Measurements from ENCODE around the gene DHDH.
"Not testable (repeated sequence)": the region's sequence is repeated elsewhere in the genome, so short reads cannot be mapped to it uniquely, and the experiment has no call there.

DHDH gene

DNA sequence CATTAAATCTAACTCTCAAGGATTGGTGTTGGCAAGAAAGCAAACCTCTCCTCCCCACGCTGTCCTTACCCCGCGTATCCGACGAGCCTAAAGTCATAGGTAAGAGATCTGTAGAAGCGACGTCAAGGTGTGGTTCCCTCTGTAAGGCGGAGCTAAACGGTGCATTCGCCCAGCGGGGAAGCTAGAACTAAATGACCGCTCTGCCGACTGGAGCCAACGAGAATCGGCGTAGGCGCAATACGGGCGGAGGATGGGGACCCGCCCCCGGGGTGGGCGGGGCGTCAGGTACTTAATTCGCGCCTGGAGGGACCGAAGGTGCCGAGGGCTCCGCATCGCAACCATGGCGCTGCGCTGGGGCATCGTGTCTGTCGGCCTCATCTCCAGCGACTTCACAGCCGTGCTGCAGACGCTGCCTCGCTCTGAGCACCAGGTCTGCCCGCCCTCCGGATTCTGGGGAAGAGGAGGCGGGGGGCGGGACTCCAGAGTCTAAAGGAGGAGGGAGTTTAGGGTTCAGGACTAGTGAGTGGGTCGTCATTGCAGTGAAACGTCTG lies at the start of gene DHDH:
TSS of gene DHDH (plus strand) at position 318 of the 551 bp plus-strand sequence. CDS start at position 341, 23 bp downstream.
- DNase-seq: peak; percentile 83

GRCh38 chr19:48883726-48884125 lies 49.8 kb upstream of the DHDH start:
- DNase-seq: no peak

DNA sequence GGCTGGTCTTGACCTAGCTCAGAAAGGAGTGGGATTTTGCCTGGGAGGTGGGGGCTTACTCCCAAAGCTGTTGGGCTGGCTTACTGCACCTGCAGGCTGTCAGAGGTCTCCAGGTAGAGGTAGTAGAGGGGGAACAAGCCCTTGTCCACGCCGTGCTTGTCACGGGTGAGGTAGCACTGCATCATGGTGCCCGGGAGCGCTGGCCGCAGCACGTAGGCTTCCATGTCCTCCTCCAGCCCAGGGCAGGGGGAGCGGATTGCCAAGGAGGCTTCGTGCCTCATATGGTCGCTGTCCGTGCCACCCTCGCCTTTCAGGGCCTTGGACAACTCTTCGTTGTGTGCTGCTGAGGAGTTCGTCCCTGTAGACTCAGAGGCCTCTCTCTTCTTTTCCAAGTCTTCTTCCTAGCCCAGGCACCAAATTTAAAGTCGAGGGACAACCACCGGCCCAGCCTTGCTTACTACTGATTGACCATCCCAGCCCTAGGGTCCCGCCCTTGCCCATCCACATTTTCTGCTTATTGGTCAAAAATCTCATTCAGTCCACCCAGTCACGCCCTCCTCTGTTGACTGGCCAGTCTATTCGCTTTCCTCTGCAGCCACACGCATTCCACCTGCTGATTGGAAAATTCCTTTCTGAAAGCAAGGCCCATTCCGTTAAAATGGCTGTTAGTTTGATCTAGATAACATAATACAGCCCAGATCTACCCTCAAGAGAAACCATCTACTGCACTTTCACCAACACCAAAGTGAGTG lies 45.5 kb upstream of the DHDH start:
- DNase-seq: no peak

DNA sequence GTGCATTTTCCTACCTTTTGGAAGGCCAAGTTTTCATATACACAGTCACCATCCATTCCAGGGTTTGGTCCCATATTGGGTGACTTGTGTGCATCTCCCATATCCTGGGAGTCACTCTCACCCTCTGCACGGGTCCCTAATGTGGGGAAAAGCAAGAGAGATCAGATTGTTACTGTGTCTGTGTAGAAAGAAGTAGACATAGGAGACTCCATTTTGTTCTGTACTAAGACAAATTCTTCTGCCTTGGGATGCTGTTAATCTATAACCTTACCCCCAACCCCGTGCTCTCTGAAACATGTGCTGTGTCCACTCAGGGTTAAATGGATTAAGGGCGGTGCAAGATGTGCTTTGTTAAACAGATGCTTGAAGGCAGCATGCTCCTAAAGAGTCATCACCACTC lies 44.0 kb upstream of the DHDH start:
- DNase-seq: not testable (repeated sequence)

GRCh38 chr19:48890551-48890950 lies 42.9 kb upstream of the DHDH start:
- DNase-seq: no peak

GRCh38 chr19:48895226-48895625 lies 38.3 kb upstream of the DHDH start:
- no peak for DNase-seq

DNA sequence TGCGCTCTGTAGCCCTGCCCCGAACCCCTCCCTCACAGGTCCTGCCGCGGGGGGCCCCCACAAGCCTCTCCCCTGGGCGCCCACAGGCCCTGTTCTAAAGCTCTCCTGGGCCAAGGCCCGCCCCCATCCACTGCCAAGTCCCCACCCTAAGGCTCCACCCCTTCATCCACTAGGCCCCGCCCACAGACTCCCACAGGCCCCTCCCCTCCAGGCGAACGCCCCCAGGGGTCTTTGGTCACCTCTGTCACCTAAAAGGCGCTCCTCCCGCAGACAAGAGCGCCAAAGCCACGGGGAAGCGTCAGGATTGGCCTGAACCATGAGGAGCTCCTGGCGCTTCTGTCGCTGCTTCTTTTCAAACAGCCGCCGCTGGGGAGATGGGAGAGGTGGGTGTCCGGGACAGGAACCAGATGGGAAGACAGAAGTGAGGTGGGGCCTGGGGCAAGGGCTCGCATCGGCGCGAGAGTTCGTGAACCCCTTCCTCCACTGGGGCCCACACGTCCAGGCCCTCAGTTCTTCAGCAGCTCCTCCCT lies 37.2 kb upstream of the DHDH start:
- DNase-seq: peak; percentile 71

- no peak for DNase-seq
Measured at GRCh38 chr19:48897181-48897580, 36.3 kb upstream of the DHDH start.

DNA sequence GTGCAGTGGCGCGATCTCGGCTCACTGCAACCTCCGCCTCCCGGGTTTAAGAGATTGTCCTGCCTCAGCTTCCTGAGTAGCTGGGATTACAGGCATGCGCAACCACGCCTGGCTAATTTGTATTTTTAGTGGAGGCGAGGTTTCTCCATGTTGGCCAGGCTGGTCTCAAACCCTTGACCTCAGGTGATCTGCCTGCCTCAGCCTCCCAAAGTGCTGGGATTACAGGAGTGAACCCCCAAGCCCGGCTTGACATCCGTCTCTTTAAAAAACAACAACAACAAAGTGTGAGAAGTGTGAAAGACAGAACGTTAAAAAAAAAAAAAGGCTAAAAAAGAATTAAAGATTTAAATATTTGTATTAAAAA lies 34.1 kb upstream of the DHDH start:
- not testable (repeated sequence) for DNase-seq

GRCh38 chr19:48899781-48900476 lies 33.6 kb upstream of the DHDH start, which contains the start of gene NUCB1:
Gene NUCB1 (plus strand): TSS chr19:48900312. CDS start chr19:48900797, 485 bp downstream.
- peak; percentile 100 for DNase-seq

- peak; percentile 16 for DNase-seq
Measured at GRCh38 chr19:48900477-48901406, 32.8 kb upstream of the DHDH start.

- DNase-seq: not testable (repeated sequence)
Measured at GRCh38 chr19:48902291-48902690, 31.2 kb upstream of the DHDH start.

- DNase-seq: not testable (repeated sequence)
Measured at GRCh38 chr19:48903788-48904187, 29.7 kb upstream of the DHDH start.

DNA sequence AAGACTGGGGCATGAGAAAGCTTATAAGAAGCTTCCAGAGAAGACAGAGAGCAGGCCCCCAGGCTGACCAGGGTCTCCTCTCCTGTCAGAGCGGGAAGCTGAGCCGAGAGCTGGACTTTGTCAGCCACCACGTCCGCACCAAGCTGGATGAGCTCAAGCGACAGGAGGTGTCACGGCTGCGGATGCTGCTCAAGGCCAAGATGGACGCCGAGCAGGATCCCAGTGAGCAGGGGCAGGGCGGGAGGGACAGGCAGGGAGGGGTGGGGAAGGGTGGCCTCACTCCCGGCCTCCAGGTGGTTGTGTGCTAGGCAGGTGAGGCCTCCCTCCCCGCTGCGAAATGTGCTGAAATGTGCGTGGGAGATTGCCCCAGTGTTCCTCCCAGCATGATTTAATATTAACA lies 27.8 kb upstream of the DHDH start:
- no peak for DNase-seq

GRCh38 chr19:48906324-48906723 lies 27.2 kb upstream of the DHDH start:
- no peak for DNase-seq

DNA sequence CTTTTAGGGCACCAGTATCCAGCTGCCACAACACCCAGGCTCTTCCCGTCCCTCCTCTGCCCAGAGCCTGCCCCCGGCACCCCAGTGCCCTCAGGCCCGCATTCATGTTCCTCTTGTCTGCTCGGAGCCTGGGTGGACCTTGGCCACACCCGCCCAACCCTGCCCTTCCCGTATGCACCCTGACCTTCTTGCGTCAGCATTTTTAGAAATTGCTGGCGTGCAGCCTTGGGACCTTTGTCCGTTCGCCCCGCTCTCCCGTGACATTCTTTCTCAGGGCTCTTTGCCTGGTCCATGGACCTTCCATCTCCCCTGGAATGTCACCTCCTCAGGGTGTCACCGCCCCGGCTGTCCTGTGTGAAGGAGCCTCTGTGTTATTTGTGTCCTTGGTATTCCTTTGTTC lies 25.8 kb upstream of the DHDH start:
- no peak for DNase-seq

DNA sequence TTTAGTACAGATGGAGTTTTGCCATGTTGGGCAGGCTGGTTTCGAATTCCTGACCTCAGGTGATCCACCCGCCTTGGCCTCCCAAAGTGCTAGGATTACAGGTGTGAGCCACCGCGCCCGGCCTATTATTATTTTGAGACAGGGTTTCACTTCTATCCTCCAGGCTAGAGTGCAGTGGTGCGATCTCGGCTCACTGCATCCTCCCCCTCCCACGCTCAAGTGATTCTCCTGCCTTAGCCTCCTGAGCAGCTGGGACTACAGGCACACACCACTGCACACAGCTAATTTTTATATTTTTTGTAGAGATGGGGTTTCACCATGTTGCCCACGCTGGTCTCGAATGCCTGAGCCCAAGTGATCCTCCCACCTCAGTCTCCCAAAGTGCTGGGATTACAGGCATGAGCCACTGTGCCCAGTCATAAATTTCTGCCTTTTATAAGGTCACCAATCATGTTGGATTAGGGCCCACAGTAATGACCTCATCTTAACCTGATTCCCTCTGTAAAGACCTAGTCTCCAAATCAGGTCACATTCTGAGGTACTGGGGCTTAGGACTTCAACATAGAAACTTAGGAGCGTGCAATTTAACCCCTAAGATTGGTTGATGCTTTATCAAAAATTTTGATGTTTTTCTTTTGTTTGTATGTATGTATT lies 23.9 kb upstream of the DHDH start:
- not testable (repeated sequence) for DNase-seq

GRCh38 chr19:48910803-48911202 lies 22.7 kb upstream of the DHDH start:
- DNase-seq: no peak

DNA sequence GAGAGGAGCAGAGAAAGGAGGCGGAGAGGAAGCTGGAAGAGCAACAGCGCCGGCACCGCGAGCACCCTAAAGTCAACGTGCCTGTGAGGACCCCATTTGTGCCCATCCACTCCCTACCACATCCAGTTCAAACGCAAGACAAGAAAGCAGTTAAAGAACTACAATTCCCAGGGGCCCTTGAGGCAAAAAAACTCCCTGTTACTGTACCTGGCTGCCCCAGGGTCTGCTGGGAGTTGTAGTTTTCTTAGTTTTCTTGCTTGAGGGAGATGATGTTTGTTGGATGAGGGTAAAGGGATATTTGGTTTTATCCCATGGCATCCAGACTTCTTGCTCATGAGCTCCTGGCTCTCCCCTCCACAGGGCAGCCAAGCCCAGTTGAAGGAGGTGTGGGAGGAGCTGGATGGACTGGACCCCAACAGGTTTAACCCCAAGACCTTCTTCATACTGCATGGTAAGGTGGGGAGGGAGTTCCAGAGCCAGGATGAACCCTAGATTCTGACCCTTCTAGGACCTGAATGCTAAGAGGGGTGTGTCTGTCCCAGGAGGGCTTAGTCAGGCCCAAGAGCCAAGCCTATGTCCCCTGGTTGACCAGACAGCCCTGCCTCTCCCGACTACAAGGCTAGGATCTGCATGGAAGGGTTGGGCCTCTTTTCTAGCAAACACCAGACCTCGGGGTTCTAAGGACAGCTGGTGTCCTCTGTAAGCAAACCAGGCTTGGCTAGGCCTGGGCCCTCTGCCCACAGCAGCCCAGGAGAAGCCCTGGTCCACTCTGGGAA lies 20.2 kb upstream of the DHDH start:
- peak; percentile 41 for DNase-seq

GRCh38 chr19:48914181-48914580 lies 19.3 kb upstream of the DHDH start:
- DNase-seq: no peak

- no peak for DNase-seq
Measured at GRCh38 chr19:48915757-48916156, 17.7 kb upstream of the DHDH start.

Data from activated CD4-positive, alpha-beta T cell treated with anti-CD3 and anti-CD28 coated beads for 48 hours (primary cell).